ENCODE measurements around the gene TOMM20.

The TOMM20 gene

GRCh38 chr1:235112297-235113182 lies 16.1 kb downstream of the TOMM20 start:
- no peak for DNase-seq (ENCODE audit: extremely low read depth, low read depth)
- TF ChIP-seq CTCF (IDR thresholded peaks at IDR 0.05; ENCODE audit: low read depth, low read length, missing control alignments), result no peak
- no peak overlapping the region for H3K4me3 ChIP-seq (replicated peaks; ENCODE audit: low read depth, low read length)

GRCh38 chr1:235111107-235111506 lies 17.5 kb downstream of the TOMM20 start:
- DNase-seq (ENCODE audit: extremely low read depth, low read depth), result no peak
- H3K4me3 ChIP-seq (replicated peaks; ENCODE audit: low read depth, low read length), result no peak overlapping the region
- TF ChIP-seq CTCF (IDR thresholded peaks at IDR 0.05; ENCODE audit: low read depth, low read length, missing control alignments), result no peak

- no peak overlapping the region for H3K4me3 ChIP-seq (replicated peaks; ENCODE audit: low read depth, low read length)
- no peak for TF ChIP-seq CTCF (IDR thresholded peaks at IDR 0.05; ENCODE audit: low read depth, low read length, missing control alignments)
- DNase-seq (ENCODE audit: extremely low read depth, low read depth), result no peak
These were observed 19.8 kb downstream of the TOMM20 start for GRCh38 chr1:235108876-235109275.

- no peak overlapping the region for H3K4me3 ChIP-seq (replicated peaks; ENCODE audit: low read depth, low read length)
- DNase-seq (ENCODE audit: extremely low read depth, low read depth), result no peak
- no peak for TF ChIP-seq CTCF (IDR thresholded peaks at IDR 0.05; ENCODE audit: low read depth, low read length, missing control alignments)
These were observed 20.4 kb downstream of the TOMM20 start for GRCh38 chr1:235108185-235108593.

- no peak for TF ChIP-seq CTCF (IDR thresholded peaks at IDR 0.05; ENCODE audit: low read depth, low read length, missing control alignments)
- DNase-seq (ENCODE audit: extremely low read depth, low read depth), result no peak
- no peak overlapping the region for H3K4me3 ChIP-seq (replicated peaks; ENCODE audit: low read depth, low read length)
These were observed 21.1 kb downstream of the TOMM20 start for GRCh38 chr1:235107368-235108184.

- no peak for DNase-seq (ENCODE audit: extremely low read depth, low read depth)
These were observed 22.2 kb downstream of the TOMM20 start for GRCh38 chr1:235106457-235106856.

More at GRCh38 chr1:235106457-235106856, 22.2 kb downstream of the TOMM20 start:
- TF ChIP-seq CTCF (IDR thresholded peaks at IDR 0.05; ENCODE audit: low read depth, low read length, missing control alignments), result no peak
- H3K4me3 ChIP-seq (replicated peaks; ENCODE audit: low read depth, low read length), result no peak overlapping the region

Measured in HFF-Myc (cell line).